ENCODE measurements around the gene TESK2. TPM values are rescaled to one million over a fixed set of nuclear protein-coding genes. Genes with fewer than 3 reads are reported as not detected.

Gene TESK2
- total and polyA plus RNA-seq, 2 of the 8 experiments (the other 6 are each of a cell fraction or from before 2014, with no cell fraction given): 10.8 to 12.6 TPM

DNA sequence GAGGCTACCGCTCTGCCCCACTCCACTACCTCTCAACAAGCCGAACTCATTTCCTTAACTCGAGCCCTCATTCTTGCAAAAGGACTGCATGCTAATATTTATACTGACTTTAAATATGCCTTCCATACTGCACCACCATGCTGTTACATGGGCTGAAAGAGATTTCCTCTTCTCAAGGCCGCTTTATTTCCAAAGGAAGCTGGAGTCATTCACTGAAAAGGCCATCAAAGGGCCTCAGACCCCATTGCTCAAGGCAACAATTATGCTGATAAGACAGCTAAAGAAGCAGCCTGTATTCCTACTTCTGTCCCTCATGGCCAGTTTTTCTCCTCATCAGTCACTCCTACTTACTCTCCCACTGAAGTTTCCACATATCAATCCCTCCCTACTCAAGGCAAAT, 171.2 kb downstream of the TESK2 start:
- H2BK20ac ChIP-seq (ENCODE audit: low read length): peak overlapping the region; percentile 86; the same call in 1 of the 2 replicates
- peaks cover 5 to 16% (median 7%) of the 10 kb centered on the region in 4 experiments; a peak in 6 of 7 replicates for H3K4me1 ChIP-seq (replicated peaks in 1 of 4; ENCODE audit: control insufficient read depth in 3 of 4, insufficient read depth in 4 of 4, low read length in 3 of 4)
- 0 out of 2 replicates have a peak overlapping the region, but pooled peaks have one; percentile 43 for H3K18ac ChIP-seq (ENCODE audit: extremely low read depth, low read length)
- no peak overlapping the region for H4K8ac ChIP-seq (ENCODE audit: extremely low read depth, insufficient read depth, low read length)
- H3K79me2 ChIP-seq (ENCODE audit: control insufficient read depth in 1 of 2, insufficient read depth in 2 of 2, low read length in 2 of 2): no peaks in the 10 kb centered on the region
- no peak overlapping the region for H2AK5ac ChIP-seq (ENCODE audit: low read depth, low read length)
- no peak overlapping the region for H3K14ac ChIP-seq (ENCODE audit: insufficient read length)
- H3K56ac ChIP-seq (replicated peaks; ENCODE audit: insufficient read length, low read depth, low read length): no peak overlapping the region
- no peak overlapping the region for H2BK120ac ChIP-seq (replicated peaks; ENCODE audit: low read depth, low read length)
- H2BK5ac ChIP-seq (ENCODE audit: low read depth, low read length): peak overlapping the region; percentile 60
- ChIA-PET CTCF (ENCODE audit: partially characterized antibody) (interaction anchor here (0.6 to 2.5 kb wide), 6 partner anchors 9 to 356 kb away, joined by 3 to 8 read pairs (median 6); no protein-coding TSS in a partner anchor), POLR2A (ENCODE audit: partially characterized antibody) (interaction anchor here (0.9 to 16.3 kb wide), 6 partner anchors 9 to 264 kb away, joined by 3 to 472 read pairs (median 12); partner anchors contain the start of genes CCDC163, MMACHC, MUTYH and PRDX1)
- no peaks in the 10 kb centered on the region; the same call in 1 of the 2 replicates for H3K23me2 ChIP-seq (ENCODE audit: low read depth, low read length)
- H2AFZ ChIP-seq (ENCODE audit: low read length): no peak overlapping the region
- H4K91ac ChIP-seq (replicated peaks; ENCODE audit: insufficient read length, low read length): no peak overlapping the region
- DNase-seq (ENCODE audit: low read depth in 1 of 2, low spot score in 2 of 2) (no peak), FAIRE-seq (no peak)
- H3K4ac ChIP-seq (replicated peaks; ENCODE audit: insufficient read length, low read depth, low read length): no peak overlapping the region
- H3K4me3 ChIP-seq (ENCODE audit: extremely low read depth in 1 of 4, insufficient read depth in 2 of 4, low read depth in 3 of 4, low read length in 4 of 4): no peak overlapping the region
- H3K36me3 ChIP-seq (ENCODE audit: control insufficient read depth in 2 of 4, insufficient read depth in 4 of 4, low read length in 3 of 4): no peaks in the 10 kb centered on the region
- no peak overlapping the region for H4K5ac ChIP-seq (ENCODE audit: insufficient read length, low read depth, low read length)
- H4K20me1 ChIP-seq (replicated peaks in 1 of 2; ENCODE audit: control insufficient read depth in 1 of 2, insufficient read depth in 2 of 2, low read length in 2 of 2): no peaks in the 10 kb centered on the region
- H2BK12ac ChIP-seq (ENCODE audit: low read depth, low read length): peak overlapping the region; percentile 84; the same call in 1 of the 2 replicates
- H3K9me3 ChIP-seq (ENCODE audit: insufficient read depth in 2 of 2, low read depth in 1 of 2, low read length in 1 of 2): peaks cover 0 to 5% of the 10 kb centered on the region in 2 experiments; a peak in 2 of 4 replicates
- WGBS, 2 experiments (ENCODE audit: extremely low coverage in 1 of 2, insufficient coverage in 1 of 2, insufficient read length in 1 of 2, insufficient replicate concordance in 2 of 2, low coverage in 1 of 2, low lambda C conversion rate in 2 of 2, missing lambda C conversion rate in 1 of 2): 96% methylated on average over 4 of the region's 4 CpGs; no CpG with 5 or more reads in 1 of the 2 experiments
- no peaks in the 10 kb centered on the region for H3K27me3 ChIP-seq (replicated peaks in 1 of 4; ENCODE audit: control insufficient read depth in 3 of 4, extremely low read depth in 1 of 4, insufficient read depth in 3 of 4, low read length in 3 of 4)
- no peaks in the 10 kb centered on the region for H3K79me1 ChIP-seq (ENCODE audit: low read depth, low read length)
- no peak overlapping the region for H3K4me2 ChIP-seq (ENCODE audit: insufficient read depth in 1 of 2, low read depth in 2 of 2, low read length in 2 of 2)
- no peak overlapping the region for H3K23ac ChIP-seq (ENCODE audit: insufficient read length)
- H2BK15ac ChIP-seq (ENCODE audit: low read length): no peak overlapping the region; the same call in 1 of the 2 replicates
- H3K9ac ChIP-seq (replicated peaks in 1 of 4; ENCODE audit: extremely low read depth in 1 of 4, low read depth in 3 of 4, low read length in 3 of 4): no peak overlapping the region
- no peak overlapping the region for H3K27ac ChIP-seq (ENCODE audit: low read depth, low read length)
- TF ChIP-seq CHD2 (IDR thresholded peaks at IDR 0.05; ENCODE audit: low read length) (no peak), KDM4A (IDR thresholded peaks at IDR 0.05; ENCODE audit: low read depth, low read length, severe bottlenecking) (no peak), RBBP5 (IDR thresholded peaks at IDR 0.05; ENCODE audit: borderline replicate concordance, low read depth, low read length) (no peak), SP1 (IDR thresholded peaks at IDR 0.05; ENCODE audit: low read depth, low read length) (no peak), EP300 (IDR thresholded peaks at IDR 0.05; ENCODE audit: borderline replicate concordance in 1 of 2, low read depth in 2 of 2, low read length in 2 of 2) (no peak), TAF7 (optimal IDR thresholded peaks at IDR 0.05; ENCODE audit: borderline replicate concordance, low read depth, low read length) (no peak), TCF12 (IDR thresholded peaks at IDR 0.05; ENCODE audit: low read depth, low read length) (no peak), POLR2A (IDR thresholded peaks at IDR 0.05; ENCODE audit: control extremely low read depth in 1 of 2, low read depth in 2 of 2, low read length in 2 of 2) (no peak), ZNF274 (IDR thresholded peaks at IDR 0.05; ENCODE audit: borderline replicate concordance, extremely low read depth, low read length) (no peak), SIX5 (IDR thresholded peaks at IDR 0.05; ENCODE audit: low read depth, low read length) (no peak), GABPA (IDR thresholded peaks at IDR 0.05; ENCODE audit: borderline replicate concordance, insufficient read depth, low read length) (no peak)
- TF ChIP-seq, protein P1, sequence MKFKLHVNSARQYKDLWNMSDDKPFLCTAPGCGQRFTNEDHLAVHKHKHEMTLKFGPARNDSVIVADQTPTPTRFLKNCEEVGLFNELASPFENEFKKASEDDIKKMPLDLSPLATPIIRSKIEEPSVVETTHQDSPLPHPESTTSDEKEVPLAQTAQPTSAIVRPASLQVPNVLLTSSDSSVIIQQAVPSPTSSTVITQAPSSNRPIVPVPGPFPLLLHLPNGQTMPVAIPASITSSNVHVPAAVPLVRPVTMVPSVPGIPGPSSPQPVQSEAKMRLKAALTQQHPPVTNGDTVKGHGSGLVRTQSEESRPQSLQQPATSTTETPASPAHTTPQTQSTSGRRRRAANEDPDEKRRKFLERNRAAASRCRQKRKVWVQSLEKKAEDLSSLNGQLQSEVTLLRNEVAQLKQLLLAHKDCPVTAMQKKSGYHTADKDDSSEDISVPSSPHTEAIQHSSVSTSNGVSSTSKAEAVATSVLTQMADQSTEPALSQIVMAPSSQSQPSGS (IDR thresholded peaks at IDR 0.05; ENCODE audit: low read length): no peak
